NT2/D1 (cell line): ENCODE results near the gene PLEKHD1.

Experiments used
- SUZ12 ChIP-seq: IDR thresholded peaks from 2 replicates; pipeline ENCODE4 v1.6.1; 2011; ENCODE audit not compliant: insufficient read length, insufficient read depth; ENCODE audit errors: extremely low read depth
- YY1 ChIP-seq: IDR thresholded peaks from 2 replicates; pipeline ENCODE4 v1.6.1; 2011; ENCODE audit not compliant: insufficient read length, insufficient read depth
- ZNF274 ChIP-seq: IDR thresholded peaks from 2 replicates; pipeline ENCODE4 v1.6.1; 2011; ENCODE audit warnings: mild to moderate bottlenecking, low read depth, low read length

GRCh38 chr14:69540654-69541335 lies 56.3 kb downstream of the PLEKHD1 start:
- TF ChIP-seq ZNF274 (no peak), SUZ12 (no peak), YY1 (no peak)
